HEK293T (cell line): ENCODE data around the gene DEPP1.

Source experiments
- ARNT ChIP-seq: fragments of 450-650 bp; IDR thresholded peaks from 2 replicates; pipeline ENCODE4 v1.6.1; 2017; ENCODE audit warnings: mild to moderate bottlenecking
- BHLHE40 ChIP-seq: fragments of 450-650 bp; IDR thresholded peaks from 2 replicates; pipeline ENCODE4 v1.6.1; 2016; ENCODE audit warnings: mild to moderate bottlenecking, moderate library complexity, borderline replicate concordance
- ELF4 ChIP-seq: fragments of 450-650 bp; IDR thresholded peaks from 2 replicates; pipeline ENCODE4 v1.6.1; 2017; ENCODE audit warnings: antibody characterized with exemption
- FOXA1 ChIP-seq: fragments of 450-650 bp; IDR thresholded peaks from 2 replicates; pipeline ENCODE4 v1.6.1; 2016; ENCODE audit warnings: mild to moderate bottlenecking
- FOXK2 ChIP-seq: fragments of 450-650 bp; IDR thresholded peaks from 2 replicates; pipeline ENCODE4 v1.6.1; 2016; ENCODE audit warnings: mild to moderate bottlenecking
- FOXM1 ChIP-seq: fragments of 450-650 bp; IDR thresholded peaks from 2 replicates; pipeline ENCODE4 v1.6.1; 2017; ENCODE audit warnings: mild to moderate bottlenecking, borderline replicate concordance
- HDGF ChIP-seq: fragments of 450-650 bp; IDR thresholded peaks from 2 replicates; pipeline ENCODE4 v1.6.1; 2017; ENCODE audit warnings: antibody characterized with exemption, borderline replicate concordance
- L3MBTL2 ChIP-seq: fragments of 450-650 bp; conservative IDR thresholded peaks from 2 replicates; pipeline ENCODE4 v1.6.1; 2016; ENCODE audit warnings: mild to moderate bottlenecking
- SP1 ChIP-seq: fragments of 450-650 bp; IDR thresholded peaks from 2 replicates; pipeline ENCODE4 v1.6.1; 2017
- SUZ12 ChIP-seq: fragments of 450-650 bp; IDR thresholded peaks from 2 replicates; pipeline ENCODE4 v1.6.1; 2016; ENCODE audit warnings: mild to moderate bottlenecking
- ZNF384 ChIP-seq: fragments of 450-650 bp; IDR thresholded peaks from 2 replicates; pipeline ENCODE4 v1.6.1; 2016
- TF ChIP-seq, protein P1 (sequence below): fragments of 450-650 bp; IDR thresholded peaks from 2 replicates; pipeline ENCODE4 v1.6.1; 2016

DNA sequence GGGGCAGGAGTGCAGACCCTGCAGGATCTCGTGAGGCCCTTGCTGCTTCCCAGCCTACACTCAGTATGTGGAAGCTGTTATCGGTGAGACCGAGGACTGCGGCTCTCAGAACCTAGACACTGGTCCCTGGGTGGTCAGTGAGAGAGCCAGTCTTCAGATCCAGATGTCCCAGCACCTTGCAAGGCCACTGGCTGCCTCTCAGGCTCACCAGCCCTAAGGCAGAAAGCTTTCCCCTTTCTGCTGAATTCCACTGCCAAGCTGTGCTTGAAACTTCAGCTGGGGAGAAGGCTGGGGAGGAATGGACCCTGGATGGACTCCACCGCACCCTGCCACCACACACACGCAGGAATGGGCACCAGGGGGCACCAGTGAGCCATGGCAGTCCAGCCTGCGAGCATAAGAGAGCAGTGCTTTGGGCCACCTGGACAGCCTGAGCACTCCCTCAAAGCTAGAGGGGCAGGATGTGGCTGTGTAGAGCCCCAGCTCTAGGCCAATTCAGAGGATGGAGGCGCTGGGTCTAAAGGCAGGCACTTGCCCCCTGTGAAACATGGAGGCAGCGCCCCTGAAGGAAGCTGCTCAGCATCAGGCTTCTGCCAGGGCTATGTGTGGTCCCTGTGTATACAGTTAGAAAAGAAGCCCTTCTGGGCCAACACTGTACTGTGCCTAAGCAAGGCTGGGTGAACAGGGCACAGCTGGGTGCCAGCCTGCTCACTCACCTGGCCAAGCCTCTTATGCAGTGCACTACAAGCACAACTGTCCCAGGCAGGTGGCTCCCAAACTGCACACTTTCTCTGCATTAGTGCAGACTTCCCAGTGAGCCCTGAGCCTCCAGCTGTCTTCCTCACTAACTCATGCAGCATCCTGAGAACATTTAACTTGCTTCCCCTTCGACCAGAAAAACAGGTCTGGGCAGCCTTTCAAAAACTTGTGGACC is 45.8 kb downstream of the DEPP1 start:
- no peak for TF ChIP-seq FOXM1
- TF ChIP-seq SP1: no peak
- no peak for TF ChIP-seq HDGF
- no peak for TF ChIP-seq FOXA1
- no peak for TF ChIP-seq L3MBTL2
- no peak for TF ChIP-seq BHLHE40
- TF ChIP-seq, protein P1, sequence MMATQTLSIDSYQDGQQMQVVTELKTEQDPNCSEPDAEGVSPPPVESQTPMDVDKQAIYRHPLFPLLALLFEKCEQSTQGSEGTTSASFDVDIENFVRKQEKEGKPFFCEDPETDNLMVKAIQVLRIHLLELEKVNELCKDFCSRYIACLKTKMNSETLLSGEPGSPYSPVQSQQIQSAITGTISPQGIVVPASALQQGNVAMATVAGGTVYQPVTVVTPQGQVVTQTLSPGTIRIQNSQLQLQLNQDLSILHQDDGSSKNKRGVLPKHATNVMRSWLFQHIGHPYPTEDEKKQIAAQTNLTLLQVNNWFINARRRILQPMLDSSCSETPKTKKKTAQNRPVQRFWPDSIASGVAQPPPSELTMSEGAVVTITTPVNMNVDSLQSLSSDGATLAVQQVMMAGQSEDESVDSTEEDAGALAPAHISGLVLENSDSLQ: no peak
- TF ChIP-seq FOXK2: no peak
- TF ChIP-seq ARNT: no peak
- no peak for TF ChIP-seq SUZ12
- no peak for TF ChIP-seq ZNF384
- no peak for TF ChIP-seq ELF4
